HG02938 (cell line): Measurements from ENCODE around the gene MPHOSPH6.
"Not testable (repeated sequence)": the region's sequence is repeated elsewhere in the genome, so short reads cannot be mapped to it uniquely, and the experiment has no call there.

Experiments
- ATAC-seq: cut with Tn5 transposase; IDR thresholded peaks from one replicate; pipeline ENCODE4 v1.9.1; 2021; ENCODE audit warnings: mild to moderate bottlenecking, moderate library complexity; ENCODE audit not compliant: unreplicated experiment

MPHOSPH6 gene

GRCh38 chr16:82124651-82125050 is 45.4 kb downstream of the MPHOSPH6 start:
- no peak for ATAC-seq

- no peak for ATAC-seq
Observed at GRCh38 chr16:82119405-82119804, 50.6 kb downstream of the MPHOSPH6 start.

GRCh38 chr16:82118749-82119148 is 51.3 kb downstream of the MPHOSPH6 start:
- no peak for ATAC-seq

GRCh38 chr16:82116535-82116934 is 53.5 kb downstream of the MPHOSPH6 start:
- no peak for ATAC-seq

- no peak for ATAC-seq
Observed at GRCh38 chr16:82113741-82114140, 56.3 kb downstream of the MPHOSPH6 start.

- no peak for ATAC-seq
Observed at GRCh38 chr16:82111944-82112343, 58.1 kb downstream of the MPHOSPH6 start.

- not testable (repeated sequence) for ATAC-seq
Observed at GRCh38 chr16:82109266-82109665, 60.8 kb downstream of the MPHOSPH6 start.

- no peak for ATAC-seq
Observed at GRCh38 chr16:82108774-82109173, 61.2 kb downstream of the MPHOSPH6 start.

- no peak for ATAC-seq
Observed at GRCh38 chr16:82108100-82108499, 61.9 kb downstream of the MPHOSPH6 start.

- no peak for ATAC-seq
Observed at GRCh38 chr16:82105107-82105506, 64.9 kb downstream of the MPHOSPH6 start.
